Mesendoderm (in vitro differentiated cells): Measurements from ENCODE around the gene LRRC3. TPM values are rescaled to one million over a fixed set of nuclear protein-coding genes. Genes with fewer than 3 reads are reported as not detected.

Experiments used
- DNase-seq: peaks from one replicate; pipeline ENCODE4 v3.0.0; 2013
- H2AK5ac ChIP-seq: 2 replicates; pipeline ENCODE4 v1.6.1; 2013; ENCODE audit warnings: low read length, inconsistent platforms
- H2BK120ac ChIP-seq: 2 replicates; pipeline ENCODE4 v1.6.1; 2013; ENCODE audit warnings: low read depth, mild to moderate bottlenecking, low read length, moderate library complexity, mixed read lengths
- H2BK15ac ChIP-seq: replicated peaks from 2 replicates; pipeline ENCODE4 v1.6.1; 2013; ENCODE audit warnings: low read depth, mild to moderate bottlenecking, moderate library complexity
- H2BK5ac ChIP-seq: 2 replicates; pipeline ENCODE4 v1.6.1; 2013; ENCODE audit warnings: low read length, inconsistent platforms
- H3K18ac ChIP-seq: 2 replicates; pipeline ENCODE4 v1.6.1; 2013; ENCODE audit warnings: mild to moderate bottlenecking, low read length, mixed read lengths
- H3K23ac ChIP-seq: one replicate; pipeline ENCODE4 v1.6.1; 2013; ENCODE audit warnings: low read length
- H3K27ac ChIP-seq: 2 replicates; pipeline ENCODE4 v1.5.1; 2013; ENCODE audit warnings: low read depth, mild to moderate bottlenecking, inconsistent platforms, low read length, moderate library complexity
- H3K27me3 ChIP-seq: 2 replicates; pipeline ENCODE4 v1.6.1; 2013; ENCODE audit warnings: low read length, control low read depth, mild to moderate bottlenecking, inconsistent platforms; ENCODE audit not compliant: insufficient read depth, poor library complexity
- H3K36me3 ChIP-seq: 2 replicates; pipeline ENCODE4 v1.6.1; 2013; ENCODE audit warnings: low read length, inconsistent platforms; ENCODE audit not compliant: control insufficient read depth, insufficient read depth
- H3K4ac ChIP-seq: one replicate; pipeline ENCODE4 v1.6.1; 2013; ENCODE audit warnings: low read depth, mild to moderate bottlenecking, low read length, moderate library complexity
- H3K4me1 ChIP-seq: 2 replicates; pipeline ENCODE4 v1.6.1; 2013; ENCODE audit warnings: low read depth, low read length, inconsistent platforms; ENCODE audit not compliant: control insufficient read depth
- H3K4me2 ChIP-seq: 2 replicates; pipeline ENCODE4 v1.6.1; 2013; ENCODE audit warnings: low read length
- H3K4me3 ChIP-seq: 2 replicates; pipeline ENCODE4 v1.5.1; 2013; ENCODE audit warnings: mild to moderate bottlenecking, low read length
- H3K56ac ChIP-seq: one replicate; pipeline ENCODE4 v1.6.1; 2013; ENCODE audit warnings: low read length
- H3K79me1 ChIP-seq: 2 replicates; pipeline ENCODE4 v1.6.1; 2013; ENCODE audit warnings: low read length, inconsistent platforms
- H3K79me2 ChIP-seq: 2 replicates; pipeline ENCODE4 v1.6.1; 2013; ENCODE audit warnings: mild to moderate bottlenecking, low read length; ENCODE audit not compliant: control insufficient read depth, insufficient read depth
- H3K9ac ChIP-seq: 2 replicates; pipeline ENCODE4 v1.6.1; 2013; ENCODE audit warnings: low read length, inconsistent platforms
- H4K5ac ChIP-seq: one replicate; pipeline ENCODE4 v1.6.1; 2013; ENCODE audit warnings: low read length
- H4K8ac ChIP-seq: one replicate; pipeline ENCODE4 v1.6.1; 2013; ENCODE audit warnings: low read depth, mild to moderate bottlenecking, control low read depth, low read length, moderate library complexity
- WGBS: extraction: QIAGEN DNeasy Blood & Tissue Kit; methylation state at CpG from one replicate; pipeline ENCODE4 v1.1.7; 2013; ENCODE audit warnings: low lambda C conversion rate, missing lambda C conversion rate; ENCODE audit not compliant: insufficient coverage; ENCODE audit errors: extremely low coverage; 5-methylcytosine and 5-hydroxymethylcytosine counted together
- small RNA-seq: library from polyadenylated mRNA; stranded (forward); fragments of <200 nt; extraction: miRNeasy Mini kit (QIAGEN cat#:217004); gene quantifications from one replicate; pipeline ENCODE3, GENCODE V24; 2013; ENCODE audit not compliant: insufficient read depth

LRRC3 gene

DNA sequence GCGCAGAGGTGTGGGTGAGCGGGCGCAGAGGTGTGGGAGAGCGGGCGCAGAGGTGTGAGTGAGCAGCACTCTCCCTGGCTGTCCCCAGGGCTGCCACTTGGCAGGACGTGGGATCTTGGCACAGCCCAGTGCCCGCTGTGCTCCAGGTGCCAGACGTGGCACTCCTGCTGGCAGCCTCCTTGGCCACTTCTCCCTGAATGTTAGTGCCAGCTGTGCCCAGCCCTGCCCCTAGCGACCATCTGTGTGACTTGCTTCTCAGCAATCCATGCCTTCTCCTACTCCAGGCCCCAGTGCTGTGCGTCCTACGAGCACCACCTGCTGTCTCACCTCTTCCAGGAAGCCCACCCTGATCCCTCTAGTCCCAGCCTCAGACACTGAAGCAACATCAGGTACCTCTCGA is 54.2 kb downstream of the LRRC3 start:
- Histone ChIP-seq H4K8ac (no peak overlapping the region), H3K4me3 (no peak overlapping the region), H3K4ac (no peak overlapping the region), H2AK5ac (no peak overlapping the region), H3K27me3 (no peaks in the 10 kb centered on the region), H2BK120ac (no peak overlapping the region), H3K79me1 (no peaks in the 10 kb centered on the region), H3K18ac (no peak overlapping the region), H3K4me2 (no peak overlapping the region), H3K27ac (no peak overlapping the region), H3K56ac (no peak overlapping the region), H3K4me1 (no peaks in the 10 kb centered on the region), H3K36me3 (no peaks in the 10 kb centered on the region), H2BK5ac (no peak overlapping the region), H2BK15ac (no peak overlapping the region), H4K5ac (no peak overlapping the region), H3K79me2 (no peaks in the 10 kb centered on the region), H3K23ac (no peak overlapping the region), H3K9ac (no peak overlapping the region)
- DNase-seq = no peak
- no CpG with 5 or more reads among the region's 12 CpGs for WGBS

DNA sequence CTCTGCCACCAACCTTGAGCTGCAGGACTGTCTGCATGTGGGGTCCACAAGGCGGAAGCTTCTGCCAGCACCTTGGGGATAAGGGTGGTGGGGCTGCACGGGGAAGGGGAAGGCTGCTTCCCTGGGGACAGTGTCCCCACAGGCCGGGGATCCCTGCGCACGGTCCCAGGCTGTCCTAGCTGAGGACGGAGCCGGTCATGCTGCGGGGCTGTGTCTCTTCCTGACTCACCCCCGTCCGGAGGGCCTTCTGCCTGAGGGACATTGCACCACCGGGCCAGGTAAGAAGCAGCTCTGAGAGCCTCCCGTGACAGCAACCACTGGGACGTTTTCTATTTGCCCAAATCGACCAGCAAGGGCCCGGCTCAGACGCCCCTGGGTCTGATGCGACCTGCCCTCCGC is 54.8 kb downstream of the LRRC3 start:
- Histone ChIP-seq H2BK120ac (no peak overlapping the region), H3K9ac (no peak overlapping the region), H3K4me1 (no peaks in the 10 kb centered on the region), H2BK5ac (no peak overlapping the region), H2AK5ac (no peak overlapping the region), H3K4ac (no peak overlapping the region), H3K18ac (no peak overlapping the region), H2BK15ac (no peak overlapping the region), H3K4me2 (no peak overlapping the region), H3K27ac (no peak overlapping the region), H4K5ac (no peak overlapping the region), H3K36me3 (no peaks in the 10 kb centered on the region), H3K23ac (no peak overlapping the region), H4K8ac (no peak overlapping the region), H3K79me2 (no peaks in the 10 kb centered on the region), H3K4me3 (no peak overlapping the region), H3K79me1 (no peaks in the 10 kb centered on the region), H3K56ac (no peak overlapping the region), H3K27me3 (no peaks in the 10 kb centered on the region)
- DNase-seq = no peak
- no CpG with 5 or more reads among the region's 18 CpGs for WGBS

DNA sequence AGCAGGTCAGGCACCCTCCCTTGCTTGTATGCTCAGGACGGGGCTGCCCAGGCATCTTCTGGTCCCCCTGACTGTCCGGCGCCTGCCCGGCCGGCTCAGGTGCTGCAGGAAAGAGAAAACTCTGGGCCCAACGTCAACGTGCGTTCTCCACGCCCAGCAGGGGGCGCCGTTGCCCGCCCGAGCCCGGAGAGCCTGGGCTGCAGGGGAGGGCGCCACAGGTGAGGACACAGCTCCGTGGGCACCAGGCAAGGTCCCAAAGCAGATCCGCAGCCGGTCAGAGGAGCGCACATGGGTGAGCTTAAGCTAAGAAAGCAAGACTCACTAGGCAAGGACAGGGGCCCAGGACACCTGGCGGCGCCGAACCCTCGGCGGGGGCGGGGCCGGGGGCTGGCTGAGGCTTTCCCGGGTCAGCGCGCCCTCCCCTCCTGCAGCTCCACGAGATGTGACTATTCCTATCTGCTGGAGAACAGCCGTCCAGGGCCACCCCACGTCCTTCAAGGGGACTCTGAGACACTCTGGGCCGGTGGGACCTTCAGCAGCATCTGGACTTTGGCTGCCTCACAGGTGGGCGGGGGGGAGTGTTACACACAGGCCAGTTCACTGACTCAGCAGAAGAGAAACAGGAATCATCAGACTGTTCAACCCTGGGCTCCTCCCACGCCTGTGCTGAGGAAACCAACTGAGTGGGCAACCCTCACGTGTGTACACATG is 55.4 kb downstream of the LRRC3 start:
- no peaks in the 10 kb centered on the region for H3K79me1 ChIP-seq
- H2BK5ac ChIP-seq = no peak overlapping the region
- no peak overlapping the region for H3K4ac ChIP-seq
- H3K27me3 ChIP-seq = no peaks in the 10 kb centered on the region
- H2AK5ac ChIP-seq = no peak overlapping the region
- H3K9ac ChIP-seq = peak overlapping the region; percentile 16
- no peak overlapping the region for H4K5ac ChIP-seq
- no CpG with 5 or more reads among the region's 36 CpGs for WGBS
- H3K4me1 ChIP-seq = no peaks in the 10 kb centered on the region
- H3K4me3 ChIP-seq = no peak overlapping the region
- H3K56ac ChIP-seq = peak overlapping the region; percentile 25
- no peak overlapping the region for H3K27ac ChIP-seq
- no peaks in the 10 kb centered on the region for H3K79me2 ChIP-seq
- no peak overlapping the region for H4K8ac ChIP-seq
- H3K23ac ChIP-seq = no peak overlapping the region
- peak; percentile 74 for DNase-seq
- H2BK120ac ChIP-seq = no peak overlapping the region
- no peak overlapping the region for H3K18ac ChIP-seq
- H3K4me2 ChIP-seq = no peak overlapping the region
- H2BK15ac ChIP-seq = no peak overlapping the region
- no peaks in the 10 kb centered on the region for H3K36me3 ChIP-seq

DNA sequence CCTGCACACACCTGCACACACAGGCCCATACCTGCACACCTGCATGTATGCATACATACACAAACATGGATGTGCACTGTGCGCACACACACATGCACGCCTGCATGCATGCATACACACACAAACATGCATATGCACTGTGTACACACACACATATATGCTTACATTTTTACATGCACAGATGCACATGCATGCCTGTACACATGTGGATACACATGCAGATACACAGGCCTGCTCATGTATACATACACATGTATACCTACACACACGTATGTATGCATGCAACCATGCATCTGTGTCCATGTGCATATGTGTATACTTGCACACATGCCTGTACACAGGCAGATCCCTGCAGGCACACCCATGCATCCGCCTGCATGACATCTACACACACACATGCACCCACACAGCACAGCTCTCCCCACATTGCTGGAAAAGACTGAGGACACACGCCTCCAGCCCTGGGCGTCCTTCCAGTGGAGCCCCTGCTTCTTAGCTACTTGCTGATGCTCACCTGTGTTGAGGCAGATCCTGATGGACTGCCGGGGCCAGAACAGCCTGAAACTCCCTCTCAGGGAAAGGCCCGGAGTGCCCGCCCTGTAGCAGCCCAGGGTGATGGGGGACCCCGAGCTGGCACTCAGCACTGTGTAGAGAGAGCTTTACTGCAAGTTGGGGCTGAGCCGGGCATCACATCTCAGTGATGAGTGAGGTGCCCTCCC is 56.1 kb downstream of the LRRC3 start:
- Histone ChIP-seq H2BK15ac (no peak overlapping the region), H4K8ac (no peak overlapping the region), H2BK5ac (no peak overlapping the region), H4K5ac (no peak overlapping the region), H3K4me3 (no peak overlapping the region), H3K27me3 (no peaks in the 10 kb centered on the region), H3K56ac (no peak overlapping the region), H3K79me2 (no peaks in the 10 kb centered on the region), H2AK5ac (no peak overlapping the region), H2BK120ac (no peak overlapping the region), H3K4me1 (no peaks in the 10 kb centered on the region), H3K18ac (no peak overlapping the region), H3K36me3 (no peaks in the 10 kb centered on the region), H3K27ac (no peak overlapping the region), H3K4me2 (no peak overlapping the region), H3K79me1 (no peaks in the 10 kb centered on the region), H3K4ac (no peak overlapping the region), H3K23ac (no peak overlapping the region), H3K9ac (no peak overlapping the region)
- DNase-seq = no peak
- no CpG with 5 or more reads among the region's 11 CpGs for WGBS

Small RNA genes within 50 kb of the gene (small RNA-seq; reads per million reads assigned to genes)
- gene RF00285 = not detected
